RWPE2 (cell line): ENCODE measurements around the gene BSG.

Experiments
- ATAC-seq: fragments of 200-7000 bp; cut with Tn5 transposase; 3 replicates; pipeline ENCODE4 v1.9.1; 2021; ENCODE audit warnings: low read depth
- DNase-seq: peaks from one replicate; pipeline ENCODE4 v3.0.0-alpha.2; 2020; ENCODE audit warnings: low spot score
- H3K27ac ChIP-seq: fragments of 450-650 bp; 2 replicates; pipeline ENCODE4 v1.5.1; 2017; ENCODE audit warnings: mild to moderate bottlenecking; ENCODE audit not compliant: poor library complexity, severe bottlenecking
- H3K27me3 ChIP-seq: fragments of 250-450 bp; sonication (Bioruptor Pico); 2 replicates; pipeline ENCODE4 v1.5.1; 2021; ENCODE audit warnings: mild to moderate bottlenecking, moderate library complexity; ENCODE audit not compliant: insufficient read depth, poor library complexity, severe bottlenecking
- H3K36me3 ChIP-seq: fragments of 250-450 bp; sonication (Bioruptor Pico); 2 replicates; pipeline ENCODE4 v1.5.1; 2020; ENCODE audit warnings: low read depth, mild to moderate bottlenecking, moderate library complexity
- H3K4me1 ChIP-seq: fragments of 250-450 bp; sonication (Bioruptor Pico); 2 replicates; pipeline ENCODE4 v1.5.1; 2021; ENCODE audit warnings: mild to moderate bottlenecking, moderate library complexity; ENCODE audit not compliant: insufficient read depth, poor library complexity, severe bottlenecking
- H3K4me3 ChIP-seq: fragments of 250-450 bp; sonication (Bioruptor Pico); 2 replicates; pipeline ENCODE4 v1.5.1; 2021; ENCODE audit warnings: mild to moderate bottlenecking, moderate library complexity; ENCODE audit not compliant: severe bottlenecking
- H3K9me3 ChIP-seq: fragments of 250-450 bp; sonication (Bioruptor Pico); 2 replicates; pipeline ENCODE4 v1.5.1; 2021; ENCODE audit warnings: mild to moderate bottlenecking, moderate library complexity; ENCODE audit not compliant: severe bottlenecking
- TF ChIP-seq, protein P1 (sequence below): fragments of 450-650 bp; IDR thresholded peaks from one replicate; pipeline ENCODE4 v1.5.1; 2017; ENCODE audit warnings: mild to moderate bottlenecking, moderate library complexity; ENCODE audit not compliant: poor library complexity, severe bottlenecking

Gene BSG

DNA sequence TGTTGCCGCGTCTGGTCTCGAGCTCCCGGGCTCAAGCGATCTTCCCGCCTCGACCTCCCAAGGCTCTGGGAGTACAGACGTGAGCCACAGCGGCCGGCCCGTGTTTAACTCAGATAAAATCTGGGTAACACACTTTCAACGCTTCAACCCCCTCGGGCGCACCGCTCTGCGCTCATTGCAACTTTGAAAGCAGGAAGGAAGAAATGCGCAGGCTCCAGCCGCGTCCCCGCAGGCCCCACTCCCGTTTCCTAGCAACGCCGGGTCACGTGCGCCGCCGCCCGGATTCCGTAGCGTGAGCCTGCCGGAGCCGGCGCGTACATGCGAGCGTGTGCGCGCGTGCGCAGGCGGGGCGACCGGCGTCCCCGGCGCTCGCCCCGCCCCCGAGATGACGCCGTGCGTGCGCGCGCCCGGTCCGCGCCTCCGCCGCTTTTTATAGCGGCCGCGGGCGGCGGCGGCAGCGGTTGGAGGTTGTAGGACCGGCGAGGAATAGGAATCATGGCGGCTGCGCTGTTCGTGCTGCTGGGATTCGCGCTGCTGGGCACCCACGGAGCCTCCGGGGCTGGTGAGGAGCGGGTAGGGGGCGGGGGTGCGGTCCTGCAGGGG is at the start of gene BSG:
TSS of gene BSG (plus strand) at position 457 of the 603 bp plus-strand sequence. CDS start at position 496, 39 bp downstream.
- no peaks in the 10 kb centered on the region for H3K9me3 ChIP-seq
- peak; percentile 95 for DNase-seq
- peak within 1 kb of the TSS; percentile 82 for H3K4me3 ChIP-seq
- H3K27ac ChIP-seq: peak within 1 kb of the TSS; percentile 93
- H3K4me1 ChIP-seq: peaks cover 7% of the 10 kb centered on the region
- H3K36me3 ChIP-seq: peaks cover 7% of the 10 kb centered on the region; the same call in 1 of the 2 replicates
- TF ChIP-seq, protein P1, sequence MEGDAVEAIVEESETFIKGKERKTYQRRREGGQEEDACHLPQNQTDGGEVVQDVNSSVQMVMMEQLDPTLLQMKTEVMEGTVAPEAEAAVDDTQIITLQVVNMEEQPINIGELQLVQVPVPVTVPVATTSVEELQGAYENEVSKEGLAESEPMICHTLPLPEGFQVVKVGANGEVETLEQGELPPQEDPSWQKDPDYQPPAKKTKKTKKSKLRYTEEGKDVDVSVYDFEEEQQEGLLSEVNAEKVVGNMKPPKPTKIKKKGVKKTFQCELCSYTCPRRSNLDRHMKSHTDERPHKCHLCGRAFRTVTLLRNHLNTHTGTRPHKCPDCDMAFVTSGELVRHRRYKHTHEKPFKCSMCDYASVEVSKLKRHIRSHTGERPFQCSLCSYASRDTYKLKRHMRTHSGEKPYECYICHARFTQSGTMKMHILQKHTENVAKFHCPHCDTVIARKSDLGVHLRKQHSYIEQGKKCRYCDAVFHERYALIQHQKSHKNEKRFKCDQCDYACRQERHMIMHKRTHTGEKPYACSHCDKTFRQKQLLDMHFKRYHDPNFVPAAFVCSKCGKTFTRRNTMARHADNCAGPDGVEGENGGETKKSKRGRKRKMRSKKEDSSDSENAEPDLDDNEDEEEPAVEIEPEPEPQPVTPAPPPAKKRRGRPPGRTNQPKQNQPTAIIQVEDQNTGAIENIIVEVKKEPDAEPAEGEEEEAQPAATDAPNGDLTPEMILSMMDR: no peak
- peak; percentile 35 for ATAC-seq
- no peaks in the 10 kb centered on the region for H3K27me3 ChIP-seq

DNA sequence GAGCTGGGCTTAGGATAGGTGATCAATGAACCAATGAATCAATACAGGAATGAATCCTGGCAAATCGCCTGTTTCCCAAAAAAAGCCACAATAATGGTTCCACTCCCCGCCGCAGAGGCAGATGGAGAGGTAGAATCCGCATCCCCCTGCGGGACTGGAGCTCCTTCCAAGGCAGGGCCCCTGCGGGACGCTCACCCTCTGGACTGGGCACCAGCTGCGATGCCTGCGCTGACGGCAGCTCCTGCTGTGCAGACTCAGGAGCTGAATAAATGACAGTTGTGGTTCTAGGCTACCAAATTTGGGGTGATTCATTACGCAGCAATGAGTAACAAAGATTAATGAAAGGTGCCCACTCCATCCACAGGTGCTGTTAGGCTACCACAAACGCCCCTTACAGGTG is 49.7 kb upstream of the BSG start:
- no peak overlapping the region for H3K4me3 ChIP-seq
- no peaks in the 10 kb centered on the region for H3K4me1 ChIP-seq
- no peaks in the 10 kb centered on the region for H3K36me3 ChIP-seq
- ATAC-seq (no peak), DNase-seq (no peak)
- H3K9me3 ChIP-seq: no peaks in the 10 kb centered on the region
- no peaks in the 10 kb centered on the region for H3K27me3 ChIP-seq
- no peak overlapping the region for H3K27ac ChIP-seq
- TF ChIP-seq, protein P1: no peak

DNA sequence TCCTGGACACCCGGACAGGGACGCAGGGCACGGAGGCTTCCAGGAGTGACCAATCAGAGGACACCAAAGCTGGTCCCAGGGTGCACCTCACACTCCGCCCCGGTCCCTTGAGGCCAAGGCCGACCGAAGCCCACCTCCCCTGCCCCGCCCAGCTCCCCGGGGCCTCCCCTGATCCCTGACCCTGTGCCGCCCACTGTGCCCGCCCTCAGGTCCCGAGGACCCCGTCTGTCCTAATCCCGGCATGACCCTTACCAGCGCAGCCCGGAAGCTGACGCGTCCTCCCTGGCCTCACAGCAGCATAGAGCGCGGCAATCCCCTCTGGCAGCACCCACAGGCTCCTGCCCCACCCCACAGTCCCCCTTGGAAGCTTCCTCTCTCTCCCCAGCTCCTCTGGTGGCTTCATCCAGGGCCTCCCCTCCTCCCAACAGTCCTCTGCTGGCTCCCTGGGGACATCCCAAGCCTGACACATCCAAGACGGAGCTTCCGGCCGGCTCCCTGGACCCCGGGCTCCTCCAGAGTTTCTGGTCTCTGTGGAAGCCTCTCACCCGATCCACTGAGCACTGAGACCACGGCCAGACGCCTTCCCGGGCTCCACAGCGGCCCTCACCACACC is 48.2 kb upstream of the BSG start:
- DNase-seq (no peak), ATAC-seq (peak; percentile 17; the same call in 1 of the 3 replicates)
- Histone ChIP-seq H3K36me3 (no peaks in the 10 kb centered on the region), H3K4me1 (no peaks in the 10 kb centered on the region), H3K4me3 (no peak overlapping the region), H3K27me3 (no peaks in the 10 kb centered on the region), H3K9me3 (no peaks in the 10 kb centered on the region), H3K27ac (no peak overlapping the region)
- TF ChIP-seq, protein P1: no peak

DNA sequence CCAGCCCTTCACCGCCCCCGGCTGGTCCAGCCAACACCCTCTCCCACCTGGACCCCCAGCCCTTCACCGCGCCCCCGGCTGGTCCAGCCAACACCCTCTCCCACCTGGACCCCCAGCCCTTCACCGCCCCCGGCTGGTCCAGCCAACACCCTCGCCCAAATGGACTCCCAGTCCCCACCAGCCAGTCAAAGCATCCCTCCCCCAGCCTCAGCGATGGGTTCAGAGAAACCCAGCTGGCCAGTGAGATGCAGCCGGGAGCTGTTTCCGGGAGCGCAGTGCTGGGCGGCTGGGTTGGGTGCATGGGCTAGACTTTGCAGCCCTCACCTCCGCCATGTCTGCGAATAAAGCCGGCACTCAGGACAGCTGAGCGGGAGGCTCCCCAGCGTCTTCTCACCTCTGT is 47.4 kb upstream of the BSG start:
- no peaks in the 10 kb centered on the region for H3K27me3 ChIP-seq
- ATAC-seq: no peak
- no peak for DNase-seq
- H3K36me3 ChIP-seq: no peaks in the 10 kb centered on the region
- no peak overlapping the region for H3K27ac ChIP-seq
- TF ChIP-seq, protein P1: no peak
- no peak overlapping the region for H3K4me3 ChIP-seq
- no peaks in the 10 kb centered on the region for H3K9me3 ChIP-seq
- H3K4me1 ChIP-seq: no peaks in the 10 kb centered on the region

DNA sequence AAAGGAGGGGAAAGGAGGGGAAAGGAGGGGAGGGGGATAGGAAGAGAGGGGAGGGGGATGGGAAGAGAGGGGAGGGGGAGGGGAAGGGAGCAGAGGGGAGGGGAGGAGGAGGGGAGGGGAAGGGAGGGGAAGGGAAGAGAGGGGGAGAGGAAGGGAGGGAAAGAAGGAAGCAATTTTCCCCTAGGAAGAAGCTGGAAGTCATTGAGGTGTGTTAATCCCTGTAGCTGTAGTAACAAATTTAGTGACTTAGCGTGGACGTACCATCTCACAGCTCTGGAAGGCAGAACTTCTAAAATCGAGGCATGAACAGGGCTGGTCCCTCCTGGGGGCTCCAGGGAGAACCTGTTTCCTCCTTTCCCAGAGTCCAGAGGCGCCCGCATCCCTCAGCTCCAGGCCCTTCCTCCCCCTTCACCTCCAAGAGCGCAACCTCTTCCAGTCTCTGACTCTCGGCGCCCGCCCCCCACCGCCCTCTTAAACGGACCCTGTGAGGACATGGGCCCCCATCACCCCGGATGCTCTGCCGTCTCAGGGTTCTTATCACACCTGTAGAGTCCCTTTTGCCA is 46.5 kb upstream of the BSG start:
- ATAC-seq (no peak), DNase-seq (no peak)
- H3K4me3 ChIP-seq: no peak overlapping the region
- no peaks in the 10 kb centered on the region for H3K36me3 ChIP-seq
- H3K27ac ChIP-seq: no peak overlapping the region
- no peaks in the 10 kb centered on the region for H3K9me3 ChIP-seq
- no peaks in the 10 kb centered on the region for H3K4me1 ChIP-seq
- TF ChIP-seq, protein P1: no peak
- no peaks in the 10 kb centered on the region for H3K27me3 ChIP-seq
